ENCODE measurements around the gene LRRC27. TPM values are rescaled to one million over a fixed set of nuclear protein-coding genes. Genes with fewer than 3 reads are reported as not detected.
"Not testable (repeated sequence)": the region's sequence is repeated elsewhere in the genome, so short reads cannot be mapped to it uniquely, and the experiment has no call there.

The LRRC27 gene
- polyA plus RNA-seq, 4 donors: 23.2 to 40.2 (median 26.1) TPM

DNA sequence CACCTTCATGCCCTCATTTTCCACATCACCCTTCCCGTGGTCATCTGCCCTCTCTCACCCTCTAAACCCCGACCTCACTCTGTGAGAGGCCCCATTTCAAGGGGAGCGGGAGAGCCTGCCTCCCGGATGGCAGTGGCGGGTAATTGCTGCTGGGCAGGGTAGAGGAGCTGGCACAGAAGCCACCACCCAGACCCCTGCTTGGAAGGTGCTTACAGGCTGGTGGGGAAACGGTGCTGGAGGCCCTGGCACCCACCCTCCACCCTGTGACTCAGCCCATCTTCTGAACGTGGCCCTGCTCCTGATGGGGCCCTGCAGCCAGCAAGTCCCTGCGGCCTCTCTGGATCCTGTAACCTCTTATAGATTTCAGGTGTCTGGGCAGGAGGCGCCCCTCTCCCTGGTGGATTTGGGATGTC, 54.4 kb downstream of the LRRC27 start:
- DNase-seq (ENCODE audit: low read depth in 4 of 4, low spot score in 3 of 4): no peak

DNA sequence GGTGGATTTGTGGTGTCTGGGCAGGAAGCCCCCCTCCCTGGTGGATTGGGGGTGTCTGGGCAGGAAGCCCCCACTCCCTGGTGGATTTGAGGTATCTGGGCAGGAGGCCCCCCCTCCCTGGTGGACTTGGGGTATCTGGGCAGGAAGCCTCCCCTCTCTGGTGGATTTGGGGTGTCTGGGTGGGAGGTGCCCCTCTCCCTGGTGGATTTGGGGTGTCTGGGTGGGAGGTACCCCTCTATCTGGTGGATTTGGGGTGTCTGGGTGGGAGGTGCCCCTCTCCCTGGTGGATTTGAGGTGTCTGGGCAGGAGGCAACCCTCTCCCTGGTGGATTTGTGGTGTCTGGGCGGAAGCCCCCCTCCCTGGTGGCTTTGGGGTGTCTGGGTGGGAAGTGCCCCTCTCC, 54.9 kb downstream of the LRRC27 start:
- DNase-seq (ENCODE audit: low read depth in 4 of 4, low spot score in 3 of 4): not testable (repeated sequence)

DNA sequence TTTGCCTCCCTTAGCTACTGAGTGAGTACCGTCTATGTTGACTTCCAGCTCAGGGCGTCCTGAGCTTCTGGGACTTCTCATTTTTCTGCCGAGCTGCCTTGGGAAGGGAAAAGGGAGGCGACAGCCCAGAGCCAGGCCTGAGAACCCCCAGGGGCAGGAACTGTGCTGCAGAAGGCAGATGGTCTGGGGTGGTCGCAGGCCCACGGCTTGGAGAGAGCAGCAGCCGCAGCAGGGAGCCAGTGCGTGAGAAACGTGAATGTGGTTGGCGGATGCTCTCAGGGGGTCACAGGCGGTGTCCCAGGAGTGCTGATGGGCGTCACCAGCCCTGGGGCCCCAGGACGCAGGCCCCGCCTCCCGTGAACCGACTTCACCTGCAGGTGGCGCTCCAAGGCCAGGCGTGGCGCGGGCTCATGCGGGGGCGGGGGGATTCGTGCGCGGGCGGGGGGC, 55.8 kb downstream of the LRRC27 start:
- peak in 1 of 4 donors; percentile 56 for DNase-seq (ENCODE audit: low read depth in 4 of 4, low spot score in 3 of 4)

DNA sequence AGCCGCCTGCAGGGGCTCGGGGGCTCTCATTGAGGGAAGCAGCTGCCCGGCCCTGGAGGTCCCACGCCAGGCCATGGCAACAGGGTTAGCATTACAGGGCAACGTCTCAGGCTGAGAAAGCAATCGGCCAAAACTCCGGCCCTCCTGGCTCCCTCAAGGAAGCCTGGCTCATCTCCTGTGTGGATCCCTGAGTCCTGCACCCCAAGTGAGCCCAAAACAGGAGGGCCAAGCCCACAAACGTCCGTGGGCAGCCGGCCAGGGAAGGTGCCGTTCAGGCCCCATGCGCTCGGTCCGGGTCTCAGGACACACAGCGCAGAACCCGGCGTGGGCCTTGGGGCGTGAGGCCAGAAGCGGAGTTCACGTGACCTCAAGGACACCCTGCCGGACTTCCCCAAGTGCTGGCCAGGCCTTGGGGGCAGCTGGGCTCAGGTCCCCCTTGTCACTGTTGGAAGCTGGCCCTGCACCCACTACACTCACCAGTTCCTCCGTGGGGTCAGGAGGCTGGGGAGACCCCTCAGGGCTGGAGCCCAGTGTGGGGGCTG, 57.0 kb downstream of the LRRC27 start:
- no peak for DNase-seq (ENCODE audit: low read depth in 4 of 4, low spot score in 3 of 4)

DNA sequence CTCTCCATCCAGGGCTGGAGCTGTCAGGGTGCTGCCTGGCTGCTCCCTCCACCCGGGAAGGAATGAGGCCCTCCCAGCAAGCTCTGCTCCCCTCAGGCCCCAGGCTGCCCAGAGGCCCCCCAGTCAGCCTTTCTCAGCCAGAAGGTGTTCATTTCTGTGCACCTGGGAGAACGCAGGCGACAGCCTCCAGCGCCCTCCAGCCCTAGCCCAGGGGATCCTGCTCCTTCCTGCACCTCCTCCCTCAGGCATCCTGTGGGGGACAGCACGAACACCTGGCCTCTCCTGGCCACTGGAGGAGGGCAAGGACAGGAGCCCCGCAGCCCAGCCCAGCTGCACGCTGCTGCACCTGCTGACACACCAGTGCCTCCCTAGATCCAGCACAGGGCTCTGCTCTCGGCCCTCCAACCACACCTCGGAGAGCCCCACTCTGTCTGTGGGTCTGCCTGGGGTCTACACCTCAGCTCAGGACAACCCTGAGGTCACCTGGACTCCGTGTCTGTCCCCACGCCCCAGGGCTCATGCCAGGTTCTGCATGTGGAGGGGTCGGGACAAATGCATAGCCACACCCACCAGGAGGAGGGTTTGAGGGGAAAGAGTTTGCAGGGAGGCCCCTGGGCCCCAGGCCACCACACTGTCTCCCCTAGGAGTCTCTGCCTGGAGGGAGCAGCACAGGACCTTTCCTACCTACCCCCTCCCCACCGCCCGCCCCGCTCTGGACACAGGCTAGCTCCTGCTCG, 57.6 kb downstream of the LRRC27 start:
- DNase-seq (ENCODE audit: low read depth in 4 of 4, low spot score in 3 of 4): no peak

DNA sequence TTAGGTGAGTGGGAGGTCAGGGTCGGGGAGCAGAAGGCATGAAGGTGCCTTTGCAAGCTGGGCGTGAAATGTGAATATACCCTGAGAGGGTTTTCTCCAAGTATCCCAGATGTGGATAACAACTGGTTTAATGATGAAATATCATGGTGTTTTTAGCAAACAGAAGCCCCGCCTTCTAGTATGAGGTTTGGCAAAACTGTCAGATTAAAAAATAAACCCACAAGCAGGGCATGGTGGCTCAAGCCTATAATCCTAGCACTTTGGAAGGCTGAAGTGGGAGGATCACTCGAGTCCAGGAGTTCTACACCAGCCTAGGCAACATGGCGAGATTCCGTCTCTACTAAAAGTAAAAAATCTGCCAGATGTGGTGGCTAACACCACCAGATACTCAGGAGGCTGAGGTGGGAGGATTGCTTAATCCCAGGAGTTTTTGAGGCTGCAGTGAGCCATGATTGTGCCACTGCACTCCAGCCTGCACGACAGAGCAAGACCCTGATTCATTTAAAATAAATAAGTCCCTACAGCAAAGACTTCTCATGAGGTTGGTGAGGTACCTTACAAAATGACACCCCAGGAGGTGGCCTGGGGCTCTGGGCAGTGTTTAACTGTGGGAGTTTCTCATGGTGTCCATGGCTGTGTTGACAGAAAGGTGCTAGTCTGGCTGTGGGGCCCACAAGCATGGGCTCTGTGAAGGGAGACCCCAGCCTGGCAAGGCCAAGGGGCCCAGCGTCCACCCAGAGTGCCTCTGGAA, 58.4 kb downstream of the LRRC27 start:
- DNase-seq (ENCODE audit: low read depth in 4 of 4, low spot score in 3 of 4): no peak

DNA sequence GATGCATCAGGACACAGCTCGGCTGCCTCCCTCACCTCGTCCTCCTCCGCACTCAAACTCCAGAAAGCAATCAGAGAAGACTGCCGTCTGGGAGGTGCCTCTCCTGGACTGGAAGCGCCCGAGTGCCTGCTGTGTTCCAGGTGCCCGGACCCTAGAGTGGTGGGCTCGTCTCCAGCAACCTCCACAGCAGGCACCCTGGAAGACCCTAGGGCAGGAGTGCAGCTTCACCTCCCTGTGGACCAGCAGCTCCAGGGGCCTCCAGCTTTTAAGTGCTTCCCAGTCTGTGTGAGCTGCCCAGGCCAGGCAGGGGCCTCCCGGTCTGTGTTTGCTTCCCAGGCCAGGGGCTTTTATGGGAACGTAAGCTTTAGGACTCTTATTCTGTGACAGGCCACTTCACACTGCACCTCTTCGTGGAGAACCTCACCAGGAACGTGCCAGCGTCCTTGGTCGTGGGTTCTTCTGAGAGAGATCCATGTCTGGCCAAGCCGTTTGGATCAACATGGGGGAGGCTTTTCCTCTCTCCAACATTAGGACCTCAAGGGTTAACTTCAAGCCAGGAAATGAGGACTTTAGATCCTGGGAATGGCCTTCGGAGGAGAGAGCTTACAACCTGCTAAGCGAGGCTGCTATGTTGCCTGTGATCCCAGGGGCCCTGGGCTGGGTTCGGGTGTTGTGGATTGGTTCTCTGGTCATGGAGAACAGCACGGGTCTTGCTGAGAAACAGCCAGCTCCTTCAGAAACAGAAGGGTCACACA, 59.1 kb downstream of the LRRC27 start:
- no peak for DNase-seq (ENCODE audit: low read depth in 4 of 4, low spot score in 3 of 4)

DNA sequence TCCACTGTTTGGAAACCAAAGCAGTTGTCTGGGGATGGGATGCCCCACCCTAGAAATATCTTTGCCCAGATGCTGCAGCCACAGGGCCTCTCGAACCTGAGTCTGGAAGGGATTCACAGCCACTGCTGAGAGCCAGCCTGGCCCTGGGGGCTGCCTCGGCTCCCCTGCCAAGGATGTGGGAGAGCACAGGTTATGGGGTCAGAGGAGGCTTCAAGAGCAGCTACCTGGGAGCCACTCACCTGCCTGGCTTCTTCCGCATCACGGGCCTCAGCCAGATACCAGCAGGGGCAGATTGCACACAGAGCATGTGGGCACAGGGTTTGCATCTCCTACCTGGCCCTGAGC, 59.7 kb downstream of the LRRC27 start:
- DNase-seq (ENCODE audit: low read depth in 4 of 4, low spot score in 3 of 4): no peak

DNA sequence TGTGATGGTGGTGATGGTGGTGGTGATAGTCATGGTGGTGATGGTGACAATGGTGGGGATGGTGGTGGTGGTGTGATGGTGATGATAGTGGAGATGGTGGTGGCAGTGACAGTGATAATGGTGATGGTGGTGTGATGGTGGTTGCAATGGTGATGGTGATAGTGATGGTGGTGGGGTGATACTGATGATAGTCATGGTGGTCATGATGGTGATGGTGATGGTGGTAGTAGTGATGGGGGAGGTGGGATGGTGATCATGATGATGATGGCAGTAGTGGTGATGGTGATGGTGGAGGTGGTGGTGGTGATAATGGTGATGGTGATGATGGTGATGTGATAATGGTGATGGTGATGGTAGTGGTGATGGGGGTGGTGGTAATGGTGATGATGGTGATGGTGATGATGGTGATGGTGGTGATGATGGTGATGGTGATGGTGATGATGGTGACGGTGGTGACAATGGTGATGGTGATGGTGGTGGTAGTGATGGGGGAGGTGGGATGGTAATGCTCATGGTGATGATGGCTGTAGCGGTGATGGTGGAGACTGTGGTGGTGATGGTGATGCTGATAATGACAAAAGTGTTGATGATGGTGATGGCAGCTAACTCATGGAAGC, 60.3 kb downstream of the LRRC27 start:
- DNase-seq (ENCODE audit: low read depth in 4 of 4, low spot score in 3 of 4): no peak

DNA sequence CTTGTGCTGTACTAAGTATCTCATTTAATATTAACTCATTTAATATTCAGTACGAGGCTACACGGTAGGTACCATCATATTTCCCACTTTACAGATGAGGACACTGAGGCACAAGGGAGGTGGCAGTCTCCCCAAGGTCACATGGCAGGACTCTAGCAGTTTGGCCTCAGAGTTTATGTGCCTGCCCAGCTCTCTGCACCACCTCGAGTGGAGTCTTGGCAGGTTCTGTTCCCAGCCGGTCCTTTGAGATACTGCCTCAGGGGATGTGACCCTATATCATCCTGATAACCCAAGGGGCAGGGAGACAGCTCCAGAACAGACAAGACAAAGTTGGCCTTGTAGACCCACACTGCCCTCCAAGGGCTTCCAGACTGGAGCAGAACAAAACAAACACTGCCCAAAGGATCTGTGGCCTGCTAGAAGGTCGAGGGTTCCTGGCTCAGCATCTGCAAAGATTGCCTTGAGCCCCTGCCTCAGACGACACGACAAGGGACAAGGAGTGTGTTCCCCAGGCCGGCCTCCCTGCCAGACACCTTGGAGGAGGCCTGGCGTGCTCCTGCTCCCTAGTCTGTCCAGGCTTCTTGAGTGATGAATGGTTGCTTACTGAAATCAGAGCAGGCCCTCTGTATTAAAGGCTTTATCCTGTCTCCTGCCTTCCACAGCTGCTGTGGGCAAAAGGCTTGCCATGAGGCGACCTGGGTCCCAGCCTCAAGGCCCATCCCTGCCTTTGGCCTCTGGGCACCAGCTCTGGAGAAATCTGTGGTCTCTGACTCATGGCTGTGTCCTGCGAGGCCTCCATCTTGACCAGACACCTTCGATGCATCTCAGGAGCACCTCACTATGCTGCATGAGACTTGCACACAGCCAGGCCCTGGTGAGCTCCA, 61.1 kb downstream of the LRRC27 start:
- DNase-seq (ENCODE audit: low read depth in 4 of 4, low spot score in 3 of 4): no peak

DNA sequence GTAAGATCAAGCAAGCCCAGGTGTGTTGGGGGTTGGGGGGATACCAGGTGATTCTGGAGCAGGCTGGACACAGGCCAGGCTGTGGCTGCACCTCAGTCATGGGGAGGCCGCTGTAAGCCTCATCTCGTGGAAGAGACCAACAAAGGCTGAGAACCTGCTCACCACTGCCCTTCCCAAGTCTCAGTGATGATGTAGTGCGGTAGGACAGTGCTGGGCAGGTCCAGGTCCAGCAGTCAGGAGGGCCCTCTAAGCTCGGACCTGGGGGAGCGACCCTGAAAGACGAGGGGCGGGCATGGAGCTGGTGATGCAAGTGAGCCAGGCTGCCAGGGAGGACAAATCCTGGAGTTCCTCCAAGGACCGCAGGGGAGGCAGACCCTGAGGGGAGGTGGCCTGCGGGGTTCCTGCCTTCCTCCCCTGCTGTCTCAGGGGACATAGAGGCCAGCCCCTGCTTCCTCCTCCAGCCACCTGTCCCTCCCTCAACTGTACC, 61.7 kb downstream of the LRRC27 start:
- DNase-seq (ENCODE audit: low read depth in 4 of 4, low spot score in 3 of 4): no peak

DNA sequence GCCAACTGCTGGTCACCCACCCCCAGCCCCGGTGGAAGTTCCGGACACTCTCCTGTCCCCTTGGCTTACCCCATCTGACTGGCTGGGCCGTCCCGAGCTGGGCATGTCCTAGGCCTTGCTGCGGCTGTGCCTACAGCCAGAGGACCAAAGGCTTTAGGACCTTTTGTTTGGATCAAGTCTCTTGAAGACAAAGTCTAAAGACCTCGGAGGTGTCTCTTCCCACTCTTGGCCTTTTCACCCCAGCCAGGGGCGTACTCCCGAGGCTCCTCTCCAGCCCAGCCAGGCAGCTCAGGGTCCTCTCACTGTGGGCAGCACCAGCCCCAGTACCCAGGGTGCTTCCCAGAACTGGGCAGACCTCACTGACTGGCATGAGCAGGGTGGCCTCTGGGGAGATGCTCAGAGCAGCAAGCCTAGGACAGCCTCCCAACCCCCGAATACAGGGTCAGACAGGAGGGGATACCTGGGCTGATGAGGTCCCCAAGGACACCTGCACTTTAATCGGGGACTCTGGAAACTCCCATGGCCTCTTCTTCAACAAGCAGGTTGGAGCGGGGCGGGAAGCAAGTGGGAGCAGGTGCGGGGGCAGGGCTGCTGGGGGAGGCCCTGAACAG, 62.3 kb downstream of the LRRC27 start:
- DNase-seq (ENCODE audit: low read depth in 4 of 4, low spot score in 3 of 4): no peak

DNA sequence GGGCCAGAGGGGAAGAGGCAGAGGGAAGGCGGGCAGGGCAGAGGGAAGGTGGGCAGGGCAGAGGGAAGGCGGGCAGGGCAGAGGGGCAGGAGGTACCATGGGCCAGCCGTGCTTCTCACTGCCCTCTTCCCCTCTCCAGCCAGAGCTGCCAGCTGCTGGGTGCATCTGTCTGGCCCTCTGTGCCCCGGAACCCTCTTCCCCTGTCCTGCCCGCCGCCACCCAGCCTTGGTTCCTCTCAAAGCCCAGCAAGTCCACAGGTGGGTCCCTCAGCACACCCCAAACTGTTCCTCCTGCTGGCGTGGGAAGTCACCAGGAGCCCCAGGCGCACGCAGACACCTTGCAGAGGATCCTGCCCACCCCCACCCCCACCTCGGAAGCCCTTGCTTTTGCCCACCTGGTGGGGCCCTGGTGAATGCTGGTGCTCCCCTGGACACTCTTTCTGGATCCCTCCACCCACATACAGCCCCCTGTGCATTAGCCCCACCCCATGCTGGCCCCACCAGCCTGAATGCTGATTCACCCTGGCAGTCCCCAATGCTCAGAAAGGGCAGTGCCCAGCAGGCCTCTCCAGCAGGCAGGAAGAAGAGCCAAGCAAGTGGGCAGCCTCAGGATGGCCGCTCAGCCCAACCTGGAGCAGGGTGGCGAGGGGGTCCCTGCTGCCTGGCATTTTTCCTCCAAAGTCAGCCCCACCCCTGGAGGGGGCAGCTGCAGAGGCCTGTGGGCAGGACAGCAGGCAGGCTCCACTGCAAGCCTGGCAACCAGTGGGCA, 63.1 kb downstream of the LRRC27 start:
- DNase-seq (ENCODE audit: low read depth in 4 of 4, low spot score in 3 of 4): no peak

DNA sequence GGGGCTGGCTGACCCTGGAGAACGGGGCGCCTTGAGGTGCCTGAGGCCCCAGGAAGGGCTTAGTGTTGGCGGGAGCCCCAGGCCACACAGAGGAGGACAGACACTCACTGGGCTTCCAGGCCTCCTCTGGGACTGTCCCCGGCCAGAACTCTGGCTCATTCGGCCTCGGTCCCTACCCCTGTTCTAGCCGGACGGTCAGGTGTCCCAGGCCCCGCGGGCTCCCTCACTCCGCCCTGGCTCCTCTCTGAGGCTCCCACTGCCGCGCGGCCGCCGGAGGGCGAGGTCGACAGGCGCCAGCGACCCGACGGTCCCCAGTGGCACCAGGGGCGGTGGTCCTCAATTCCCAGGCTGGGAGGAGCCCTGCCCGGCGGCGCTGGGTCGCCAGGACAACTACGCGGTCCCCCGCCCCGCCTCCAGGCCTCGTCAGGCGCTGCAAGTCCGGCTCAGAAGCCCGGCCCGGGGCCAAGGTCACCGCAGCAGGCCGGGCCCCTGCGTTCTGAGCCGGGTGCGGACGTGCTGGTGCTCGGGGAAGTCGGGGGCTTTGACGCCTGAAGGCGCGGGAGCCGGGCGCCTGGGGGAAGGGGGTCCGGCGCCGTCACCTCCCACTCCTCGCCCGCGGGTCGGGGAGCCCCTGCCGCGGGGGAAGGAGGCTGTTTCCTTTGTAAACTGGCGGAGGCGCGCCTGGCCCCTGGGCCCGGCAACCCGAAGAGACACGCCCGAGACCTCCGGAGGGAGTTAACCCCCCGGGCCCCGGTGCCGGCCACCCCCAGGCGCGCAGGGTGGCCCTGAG, 63.9 kb downstream of the LRRC27 start:
- DNase-seq (ENCODE audit: low read depth in 4 of 4, low spot score in 3 of 4): peak in 1 of 4 donors; percentile 44

DNA sequence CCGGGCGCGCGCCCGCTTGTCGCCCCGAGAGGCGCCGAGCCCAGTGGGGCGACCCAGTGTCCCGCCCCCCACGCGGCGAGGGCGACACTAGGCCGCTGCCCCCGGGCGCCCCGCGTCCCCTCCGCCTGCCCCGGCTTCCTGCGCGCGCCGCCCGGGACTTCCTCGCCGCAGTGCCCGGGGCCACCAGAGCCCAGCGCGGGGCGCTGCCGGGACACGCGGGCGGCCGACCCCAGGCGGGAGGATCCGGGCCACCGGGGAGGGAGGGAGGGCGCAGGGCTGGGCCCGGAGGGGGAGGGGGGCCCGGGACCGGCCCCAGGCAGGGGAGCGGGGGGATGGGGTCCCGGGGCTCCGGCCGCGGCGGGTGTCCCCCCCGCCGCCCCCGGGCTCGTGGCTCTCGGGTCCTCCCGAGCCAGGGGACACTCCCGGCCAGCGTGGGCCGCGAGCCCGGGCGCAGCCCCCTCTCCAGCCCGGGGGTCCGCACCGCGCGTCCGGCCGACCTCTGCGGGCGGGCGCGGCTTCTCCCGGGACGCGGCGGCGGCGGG, 64.6 kb downstream of the LRRC27 start:
- no peak for DNase-seq (ENCODE audit: low read depth in 4 of 4, low spot score in 3 of 4)

DNA sequence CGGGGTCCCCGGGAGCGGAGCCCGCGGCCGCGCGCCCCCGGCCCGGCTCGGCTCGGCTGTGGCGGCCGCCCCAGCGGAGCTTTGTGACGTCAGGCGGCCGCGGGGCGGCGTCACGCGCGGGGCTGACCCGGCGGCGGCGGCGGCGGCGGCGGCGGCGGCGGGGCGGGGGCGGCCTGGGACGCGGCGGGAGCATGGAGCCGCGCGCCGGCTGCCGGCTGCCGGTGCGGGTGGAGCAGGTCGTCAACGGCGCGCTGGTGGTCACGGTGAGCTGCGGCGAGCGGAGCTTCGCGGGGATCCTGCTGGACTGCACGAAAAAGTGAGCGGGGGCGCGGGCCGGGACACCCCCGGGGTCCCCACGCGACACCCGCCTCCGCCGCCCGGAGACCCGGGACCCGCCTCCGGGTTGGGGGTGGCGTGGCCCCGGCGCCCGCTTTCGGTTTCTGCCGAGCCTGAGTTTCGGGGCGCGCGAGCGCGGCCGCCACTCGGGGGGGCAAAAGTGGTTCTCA, 65.1 kb downstream of the LRRC27 start, which contains the start of gene PWWP2B:
PWWP2B (plus strand) TSS at position 165 of the 506 bp plus-strand sequence; CDS start at position 192, 27 bp downstream.
- no peak for DNase-seq (ENCODE audit: low read depth in 4 of 4, low spot score in 3 of 4)

Data from right renal pelvis (tissue), 4 donors.